Keratinocyte (primary cell): Measurements from ENCODE around the gene DHX38.

Source experiments
- EZH2 ChIP-seq: IDR thresholded peaks from one replicate; pipeline ENCODE4 v1.6.1; 2012; ENCODE audit warnings: inconsistent platforms, mild to moderate bottlenecking, low read length, moderate library complexity
- TF ChIP-seq, protein P1 (sequence below), 3 experiments: IDR thresholded peaks in 1 of 3; conservative IDR thresholded peaks in 1 of 3; optimal IDR thresholded peaks in 1 of 3; 2 replicates in 2 of 3; 3 replicates in 1 of 3; pipeline versions ENCODE3 to v1.5.1; 2011; ENCODE audit warnings: low read length in 3 of 3, mild to moderate bottlenecking in 3 of 3, moderate library complexity in 2 of 3, control low read depth in 1 of 3, inconsistent platforms in 1 of 3; ENCODE audit not compliant: insufficient read depth in 2 of 3; ENCODE audit errors: extremely low read depth in 1 of 3

- TF ChIP-seq, protein P1, sequence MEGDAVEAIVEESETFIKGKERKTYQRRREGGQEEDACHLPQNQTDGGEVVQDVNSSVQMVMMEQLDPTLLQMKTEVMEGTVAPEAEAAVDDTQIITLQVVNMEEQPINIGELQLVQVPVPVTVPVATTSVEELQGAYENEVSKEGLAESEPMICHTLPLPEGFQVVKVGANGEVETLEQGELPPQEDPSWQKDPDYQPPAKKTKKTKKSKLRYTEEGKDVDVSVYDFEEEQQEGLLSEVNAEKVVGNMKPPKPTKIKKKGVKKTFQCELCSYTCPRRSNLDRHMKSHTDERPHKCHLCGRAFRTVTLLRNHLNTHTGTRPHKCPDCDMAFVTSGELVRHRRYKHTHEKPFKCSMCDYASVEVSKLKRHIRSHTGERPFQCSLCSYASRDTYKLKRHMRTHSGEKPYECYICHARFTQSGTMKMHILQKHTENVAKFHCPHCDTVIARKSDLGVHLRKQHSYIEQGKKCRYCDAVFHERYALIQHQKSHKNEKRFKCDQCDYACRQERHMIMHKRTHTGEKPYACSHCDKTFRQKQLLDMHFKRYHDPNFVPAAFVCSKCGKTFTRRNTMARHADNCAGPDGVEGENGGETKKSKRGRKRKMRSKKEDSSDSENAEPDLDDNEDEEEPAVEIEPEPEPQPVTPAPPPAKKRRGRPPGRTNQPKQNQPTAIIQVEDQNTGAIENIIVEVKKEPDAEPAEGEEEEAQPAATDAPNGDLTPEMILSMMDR (optimal IDR thresholded peaks at IDR 0.05 in 1 of 3, IDR thresholded peaks at IDR 0.05 in 1 of 3, conservative IDR thresholded peaks at IDR 0.05 in 1 of 3; ENCODE audit: extremely low read depth in 1 of 3, insufficient read depth in 2 of 3, low read length in 3 of 3) = no peak
- no peak for TF ChIP-seq EZH2
Measured at GRCh38 chr16:72129976-72130656, 36.5 kb downstream of the DHX38 start.
